GM21381 (cell line): ENCODE measurements around the gene RPL10.

Experiments
- ATAC-seq: cut with Tn5 transposase; IDR thresholded peaks from one replicate; pipeline ENCODE4 v1.9.1; 2021; ENCODE audit warnings: mild to moderate bottlenecking, moderate library complexity; ENCODE audit not compliant: unreplicated experiment

RPL10 gene

GRCh38 chrX:154428176-154429171 is 30.3 kb downstream of the RPL10 start, which contains the start of gene ATP6AP1:
Gene ATP6AP1, plus strand, starts transcription at chrX:154428677. Its CDS starts 16 bp downstream, at chrX:154428693.
- peak; percentile 97 for ATAC-seq

GRCh38 chrX:154429711-154430110 is 31.5 kb downstream of the RPL10 start:
- ATAC-seq = no peak

GRCh38 chrX:154430479-154430878 is 32.3 kb downstream of the RPL10 start:
- no peak for ATAC-seq

GRCh38 chrX:154430916-154431315 is 32.7 kb downstream of the RPL10 start:
- ATAC-seq = no peak

GRCh38 chrX:154431341-154431740 is 33.2 kb downstream of the RPL10 start:
- no peak for ATAC-seq

- no peak for ATAC-seq
Observed at GRCh38 chrX:154432210-154432609, 34.0 kb downstream of the RPL10 start.

- no peak for ATAC-seq
Observed at GRCh38 chrX:154433605-154434004, 35.4 kb downstream of the RPL10 start.

- ATAC-seq = no peak
Observed at GRCh38 chrX:154434394-154435168, 36.4 kb downstream of the RPL10 start.

- ATAC-seq = no peak
Observed at GRCh38 chrX:154435171-154435733, 37.1 kb downstream of the RPL10 start.

GRCh38 chrX:154436374-154436982 is 38.3 kb downstream of the RPL10 start:
- ATAC-seq = peak; percentile 32

GRCh38 chrX:154436983-154437752 is 39.0 kb downstream of the RPL10 start, which contains the start of gene GDI1:
Gene GDI1, plus strand, starts transcription at chrX:154437154. Its CDS starts 101 bp downstream, at chrX:154437255.
- ATAC-seq = peak; percentile 43

- ATAC-seq = no peak
Observed at GRCh38 chrX:154437971-154438893, 40.1 kb downstream of the RPL10 start.

GRCh38 chrX:154439841-154440240 is 41.7 kb downstream of the RPL10 start:
- ATAC-seq = no peak

- no peak for ATAC-seq
Observed at GRCh38 chrX:154440623-154441357, 42.6 kb downstream of the RPL10 start.

GRCh38 chrX:154441564-154441963 is 43.4 kb downstream of the RPL10 start:
- no peak for ATAC-seq

GRCh38 chrX:154441984-154442707 is 44.0 kb downstream of the RPL10 start:
- no peak for ATAC-seq

GRCh38 chrX:154443479-154443910 is 45.3 kb downstream of the RPL10 start:
- no peak for ATAC-seq
